Endothelial cell (in vitro differentiated cells): ENCODE results near the gene CALML4. TPM values are rescaled to one million over a fixed set of nuclear protein-coding genes. Genes with fewer than 3 reads are reported as not detected.

ENCODE experiments used
- DNase-seq: peaks from one replicate; pipeline ENCODE4 v3.0.0; 2021; ENCODE audit warnings: low spot score
- H3K27ac Mint-ChIP-seq: one replicate; pipeline ENCODE4 v1.8.0; 2021; ENCODE audit warnings: mixed read lengths, inconsistent platforms; ENCODE audit not compliant: unreplicated experiment
- H3K27me3 Mint-ChIP-seq: one replicate; pipeline ENCODE4 v1.8.0; 2021; ENCODE audit warnings: mild to moderate bottlenecking, moderate library complexity, mixed read lengths, inconsistent platforms; ENCODE audit not compliant: unreplicated experiment
- H3K36me3 Mint-ChIP-seq: one replicate; pipeline ENCODE4 v1.8.0; 2021; ENCODE audit warnings: mild to moderate bottlenecking, low read depth, mixed read lengths, inconsistent platforms; ENCODE audit not compliant: unreplicated experiment
- H3K4me1 Mint-ChIP-seq: one replicate; pipeline ENCODE4 v1.8.0; 2021; ENCODE audit warnings: mild to moderate bottlenecking, mixed read lengths, inconsistent platforms; ENCODE audit not compliant: unreplicated experiment
- H3K4me3 Mint-ChIP-seq: one replicate; pipeline ENCODE4 v1.8.0; 2021; ENCODE audit warnings: mild to moderate bottlenecking, mixed read lengths, inconsistent platforms; ENCODE audit not compliant: unreplicated experiment
- H3K9me3 Mint-ChIP-seq: one replicate; pipeline ENCODE4 v1.8.0; 2021; ENCODE audit warnings: mixed read lengths, inconsistent platforms; ENCODE audit not compliant: unreplicated experiment
- CTCF ChIP-seq: fragments of 200-600 bp; sonication (generic); IDR thresholded peaks from one replicate; pipeline ENCODE4 v1.5.0; 2021; ENCODE audit warnings: antibody characterized with exemption; ENCODE audit not compliant: unreplicated experiment
- total RNA-seq: library from RNA; stranded (reverse); fragmentation: NEBNext Ultra II Directional; extraction: Animal tissue kit (Norgen Biotek cat#: 25700); gene quantifications from one replicate; pipeline ENCODE4 v1.2.1, GENCODE V29; 2021; ENCODE audit not compliant: unreplicated experiment

Gene CALML4
- total RNA-seq, 1 donor from 2014 or later = 11.0 TPM

GRCh38 chr15:68220489-68220888 lies 15.4 kb upstream of the CALML4 start:
- H3K27ac Mint-ChIP-seq = no peak overlapping the region
- H3K4me3 Mint-ChIP-seq = no peak overlapping the region
- no peaks in the 10 kb centered on the region for H3K4me1 Mint-ChIP-seq
- peaks cover 4% of the 10 kb centered on the region for H3K36me3 Mint-ChIP-seq
- peaks cover 2% of the 10 kb centered on the region for H3K27me3 Mint-ChIP-seq
- no peak for DNase-seq
- H3K9me3 Mint-ChIP-seq = no peaks in the 10 kb centered on the region
- no peak for TF ChIP-seq CTCF

- Mint-ChIP-seq H3K4me1 (peaks cover 6% of the 10 kb centered on the region), H3K4me3 (no peak overlapping the region), H3K9me3 (no peaks in the 10 kb centered on the region), H3K27ac (no peak overlapping the region), H3K36me3 (peaks cover 4% of the 10 kb centered on the region), H3K27me3 (peaks cover 3% of the 10 kb centered on the region)
- TF ChIP-seq CTCF = no peak
- no peak for DNase-seq
Measured at GRCh38 chr15:68218847-68219798, 14.0 kb upstream of the CALML4 start.

GRCh38 chr15:68218331-68218730 lies 13.2 kb upstream of the CALML4 start:
- Mint-ChIP-seq H3K4me3 (no peak overlapping the region), H3K4me1 (peaks cover 6% of the 10 kb centered on the region), H3K9me3 (no peaks in the 10 kb centered on the region), H3K36me3 (peaks cover 4% of the 10 kb centered on the region), H3K27ac (no peak overlapping the region), H3K27me3 (peaks cover 3% of the 10 kb centered on the region)
- no peak for DNase-seq
- TF ChIP-seq CTCF = no peak

GRCh38 chr15:68217341-68217740 lies 12.2 kb upstream of the CALML4 start:
- no peak for TF ChIP-seq CTCF
- DNase-seq = no peak
- Mint-ChIP-seq H3K36me3 (peaks cover 4% of the 10 kb centered on the region), H3K9me3 (no peaks in the 10 kb centered on the region), H3K27ac (no peak overlapping the region), H3K4me1 (peaks cover 6% of the 10 kb centered on the region), H3K27me3 (peaks cover 3% of the 10 kb centered on the region), H3K4me3 (no peak overlapping the region)

GRCh38 chr15:68214838-68215254 lies 9.7 kb upstream of the CALML4 start:
- H3K36me3 Mint-ChIP-seq = peaks cover 4% of the 10 kb centered on the region
- peaks cover 6% of the 10 kb centered on the region for H3K4me1 Mint-ChIP-seq
- no peak overlapping the region for H3K4me3 Mint-ChIP-seq
- no peak for TF ChIP-seq CTCF
- H3K9me3 Mint-ChIP-seq = no peaks in the 10 kb centered on the region
- H3K27me3 Mint-ChIP-seq = peaks cover 3% of the 10 kb centered on the region
- H3K27ac Mint-ChIP-seq = no peak overlapping the region
- no peak for DNase-seq
